ENCODE results near the gene TMEM165.
"Not testable (repeated sequence)": the region's sequence is repeated elsewhere in the genome, so short reads cannot be mapped to it uniquely, and the experiment has no call there.

Gene TMEM165, protein sequence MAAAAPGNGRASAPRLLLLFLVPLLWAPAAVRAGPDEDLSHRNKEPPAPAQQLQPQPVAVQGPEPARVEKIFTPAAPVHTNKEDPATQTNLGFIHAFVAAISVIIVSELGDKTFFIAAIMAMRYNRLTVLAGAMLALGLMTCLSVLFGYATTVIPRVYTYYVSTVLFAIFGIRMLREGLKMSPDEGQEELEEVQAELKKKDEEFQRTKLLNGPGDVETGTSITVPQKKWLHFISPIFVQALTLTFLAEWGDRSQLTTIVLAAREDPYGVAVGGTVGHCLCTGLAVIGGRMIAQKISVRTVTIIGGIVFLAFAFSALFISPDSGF

GRCh38 chr4:55395529-55396307 lies at the start of gene TMEM165:
TSS of gene TMEM165 (plus strand) at chr4:55395957. CDS start at chr4:55396190, 233 bp downstream.
- DNase-seq (ENCODE audit: low spot score): peak; percentile 94

DNA sequence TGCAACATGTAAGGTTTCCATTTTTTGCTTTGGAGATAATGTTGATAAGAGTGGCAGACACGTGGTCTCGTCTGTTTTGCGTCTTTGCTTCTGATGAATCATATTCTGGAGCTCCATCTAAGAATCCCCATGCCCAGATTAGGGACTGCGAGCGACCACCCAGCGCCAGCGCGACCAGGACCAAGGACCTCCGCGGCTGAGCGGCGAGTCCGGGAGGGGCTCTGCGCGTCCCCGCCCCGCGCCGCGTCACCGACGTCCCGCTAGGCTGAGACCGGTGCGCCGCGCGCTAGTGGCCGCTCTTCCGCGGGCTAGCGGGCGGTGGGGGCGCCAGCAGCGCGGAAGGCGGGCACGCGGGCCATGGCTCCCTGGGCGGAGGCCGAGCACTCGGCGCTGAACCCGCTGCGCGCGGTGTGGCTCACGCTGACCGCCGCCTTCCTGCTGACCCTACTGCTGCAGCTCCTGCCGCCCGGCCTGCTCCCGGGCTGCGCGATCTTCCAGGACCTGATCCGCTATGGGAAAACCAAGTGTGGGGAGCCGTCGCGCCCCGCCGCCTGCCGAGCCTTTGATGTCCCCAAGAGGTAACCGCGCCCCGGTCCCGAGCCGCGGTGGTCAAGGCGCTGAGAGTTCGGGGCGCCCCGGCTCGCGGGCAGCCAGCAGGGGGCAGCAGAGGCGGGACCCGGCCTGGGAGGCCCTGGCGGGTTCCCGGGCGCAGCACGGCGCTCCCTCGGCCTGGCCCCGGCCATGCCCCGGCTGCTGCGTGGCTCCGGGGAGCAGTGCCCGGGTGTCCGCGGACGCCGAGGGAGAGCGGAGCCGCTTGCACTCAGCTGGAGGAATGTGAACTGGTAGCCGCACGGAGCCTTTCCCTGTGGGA lies 49.5 kb upstream of the TMEM165 start, which contains the start of gene SRD5A3:
Gene SRD5A3 (plus strand): TSS at position 263 of the 871 bp plus-strand sequence. CDS start 95 bp downstream, at position 358.
- DNase-seq (ENCODE audit: low spot score): peak; percentile 87

DNA sequence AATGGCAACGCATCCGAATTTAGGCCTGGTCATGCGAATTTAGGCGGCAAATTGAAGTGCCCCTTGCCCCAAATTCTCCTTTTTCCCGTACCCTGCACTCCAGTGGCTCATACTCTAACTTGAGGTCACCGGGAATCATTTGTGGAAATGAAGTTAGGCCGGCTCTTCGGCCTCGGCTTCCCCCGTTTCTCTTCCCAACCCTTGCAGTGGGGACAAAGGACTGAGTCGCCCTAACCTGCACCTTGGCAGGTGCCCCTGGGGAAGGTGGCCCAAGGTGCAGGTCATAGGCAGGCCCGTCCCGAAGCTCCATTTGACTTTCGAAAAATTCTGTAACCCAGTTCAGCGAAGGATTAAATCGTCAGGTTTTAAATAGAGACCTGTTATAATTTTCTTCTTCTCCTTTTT lies 48.9 kb upstream of the TMEM165 start:
- no peak for DNase-seq (ENCODE audit: low spot score)

DNA sequence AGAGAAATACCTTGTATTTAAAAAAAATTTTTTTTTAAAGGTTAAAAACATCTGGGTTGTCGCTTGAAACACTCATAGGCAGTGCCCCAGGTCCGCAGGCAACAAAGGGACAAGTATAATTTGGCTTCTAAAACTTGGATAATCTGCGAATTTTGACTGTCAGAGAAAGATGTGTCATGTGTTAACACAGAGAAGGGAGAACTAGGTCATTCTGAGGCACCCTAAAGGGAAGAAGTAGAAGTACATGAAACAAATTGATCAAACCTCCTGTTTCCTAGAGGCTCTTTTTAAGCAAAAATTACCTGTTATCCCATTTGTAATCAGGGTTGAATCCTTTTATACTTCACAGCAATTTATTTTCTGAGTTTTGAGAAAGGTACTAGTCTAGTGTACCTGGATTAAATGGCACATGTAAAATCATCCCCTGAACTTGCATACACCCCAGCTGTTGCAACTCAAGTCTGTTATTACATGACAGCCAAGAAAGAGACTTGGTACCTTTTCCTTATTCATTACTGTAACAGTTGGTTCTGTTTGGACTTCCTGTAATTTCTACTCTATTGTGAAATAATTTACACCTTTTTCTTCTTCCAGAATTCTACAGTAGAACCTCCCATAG lies 48.0 kb upstream of the TMEM165 start:
- DNase-seq (ENCODE audit: low spot score): peak; percentile 25

GRCh38 chr4:55348466-55348865 lies 47.3 kb upstream of the TMEM165 start:
- DNase-seq (ENCODE audit: low spot score): no peak

DNA sequence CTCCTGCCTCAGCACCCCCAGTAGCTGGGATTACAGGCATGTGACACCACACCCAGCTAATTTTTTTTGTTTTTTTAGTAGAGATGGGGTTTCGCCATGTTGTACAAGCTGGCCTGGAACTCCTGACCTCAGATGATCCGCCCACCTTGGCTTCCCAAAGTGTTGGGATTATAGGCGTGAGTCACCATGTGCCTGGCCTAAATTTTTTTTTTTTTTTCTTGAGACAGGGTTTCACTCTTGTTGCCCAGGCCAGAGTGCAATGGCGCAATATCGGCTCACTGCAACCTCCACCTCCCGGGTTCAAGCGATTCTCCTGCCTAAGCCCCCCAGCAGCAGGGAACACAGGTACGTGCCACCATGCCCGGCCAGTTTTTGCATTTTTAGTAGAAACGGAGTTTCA lies 44.9 kb upstream of the TMEM165 start:
- DNase-seq (ENCODE audit: low spot score): not testable (repeated sequence)

- DNase-seq (ENCODE audit: low spot score): no peak
These were observed 43.9 kb upstream of the TMEM165 start for GRCh38 chr4:55351824-55352223.

DNA sequence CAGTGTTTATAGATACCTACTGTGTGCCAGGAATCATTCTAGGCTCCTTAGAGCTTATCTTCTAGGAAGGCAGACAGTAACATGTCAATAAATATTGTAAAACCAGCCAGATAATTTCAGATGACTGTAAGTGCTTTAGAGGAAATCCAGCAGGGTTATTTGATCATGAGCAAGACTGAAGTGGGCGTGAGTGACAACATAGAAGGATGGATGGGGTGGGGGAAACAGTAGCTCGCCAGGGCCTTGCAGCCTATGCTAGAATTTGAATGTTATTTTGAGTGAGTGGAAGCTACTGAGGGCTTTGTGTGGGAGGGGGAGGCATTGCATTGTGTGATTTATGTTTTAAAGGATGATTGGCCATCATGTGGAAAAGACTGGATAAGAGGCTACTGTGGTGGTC lies 43.0 kb upstream of the TMEM165 start:
- DNase-seq (ENCODE audit: low spot score): no peak

GRCh38 chr4:55353228-55353747 lies 42.5 kb upstream of the TMEM165 start:
- not testable (repeated sequence) for DNase-seq (ENCODE audit: low spot score)

GRCh38 chr4:55354648-55355047 lies 41.1 kb upstream of the TMEM165 start:
- no peak for DNase-seq (ENCODE audit: low spot score)

- no peak for DNase-seq (ENCODE audit: low spot score)
These were observed 40.2 kb upstream of the TMEM165 start for GRCh38 chr4:55355555-55355954.

DNA sequence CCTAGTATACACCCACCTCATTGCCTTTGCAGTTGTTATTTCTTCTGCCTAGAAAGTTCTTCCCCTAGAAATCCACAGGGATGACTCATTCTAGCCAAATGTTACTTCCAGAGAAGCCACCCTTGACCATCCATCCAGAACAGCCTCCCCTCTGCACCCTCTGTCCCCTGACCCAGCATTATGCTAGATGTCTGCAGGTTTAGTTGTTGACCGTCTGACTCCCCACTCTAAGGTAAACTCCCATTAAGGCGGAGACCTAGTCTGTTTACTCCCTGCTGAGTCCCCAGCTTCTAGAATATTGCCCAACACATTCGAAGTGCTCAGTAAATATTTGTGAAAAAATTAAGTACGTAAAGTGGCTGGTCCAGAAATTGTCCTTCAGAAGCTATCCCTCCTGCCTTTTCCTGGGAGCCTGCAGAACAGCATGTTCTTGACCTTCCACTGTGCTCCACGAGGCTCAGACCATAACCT lies 38.7 kb upstream of the TMEM165 start:
- no peak for DNase-seq (ENCODE audit: low spot score)

DNA sequence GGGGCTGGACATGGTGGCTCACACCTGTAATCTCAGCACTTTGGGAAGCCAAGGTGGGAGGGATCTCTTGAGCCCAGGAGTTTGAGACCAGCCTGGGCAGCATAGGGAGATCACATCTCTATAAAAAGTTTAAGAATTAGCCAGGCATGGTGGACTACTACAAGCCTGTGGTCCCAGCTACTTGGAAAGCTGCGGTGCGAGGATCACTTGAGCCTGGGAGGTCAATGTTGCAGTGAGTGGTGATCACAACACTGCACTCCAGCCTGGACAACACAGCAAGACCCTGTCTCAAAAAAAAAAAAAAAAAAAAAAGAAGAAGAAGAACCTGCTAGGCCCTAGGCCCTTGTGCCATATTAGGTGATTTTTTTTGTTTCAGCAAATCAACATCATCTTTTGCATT lies 37.5 kb upstream of the TMEM165 start:
- DNase-seq (ENCODE audit: low spot score): no peak

GRCh38 chr4:55358668-55359067 lies 37.1 kb upstream of the TMEM165 start:
- peak; percentile 50 for DNase-seq (ENCODE audit: low spot score)

GRCh38 chr4:55359397-55359916 lies 36.3 kb upstream of the TMEM165 start:
- no peak for DNase-seq (ENCODE audit: low spot score)

DNA sequence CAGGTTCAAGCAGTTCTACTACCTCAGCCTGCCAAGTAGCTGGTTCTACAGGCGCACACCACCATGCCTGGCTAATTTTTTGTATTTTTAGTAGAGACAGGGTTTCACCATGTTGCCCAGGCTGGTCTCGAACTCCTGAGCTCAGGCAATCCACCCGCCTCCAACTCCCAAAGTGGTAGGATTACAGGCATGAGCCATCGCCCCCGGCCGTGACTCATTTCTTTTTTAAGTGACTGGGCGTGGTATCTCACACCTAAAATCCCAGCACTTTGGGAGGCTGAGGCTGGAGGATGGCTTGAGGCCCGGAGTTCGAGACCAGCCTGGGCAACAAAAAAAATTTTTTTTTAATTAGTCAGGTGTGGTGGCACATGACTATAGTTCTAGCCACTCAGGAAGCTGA lies 32.8 kb upstream of the TMEM165 start:
- not testable (repeated sequence) for DNase-seq (ENCODE audit: low spot score)

DNA sequence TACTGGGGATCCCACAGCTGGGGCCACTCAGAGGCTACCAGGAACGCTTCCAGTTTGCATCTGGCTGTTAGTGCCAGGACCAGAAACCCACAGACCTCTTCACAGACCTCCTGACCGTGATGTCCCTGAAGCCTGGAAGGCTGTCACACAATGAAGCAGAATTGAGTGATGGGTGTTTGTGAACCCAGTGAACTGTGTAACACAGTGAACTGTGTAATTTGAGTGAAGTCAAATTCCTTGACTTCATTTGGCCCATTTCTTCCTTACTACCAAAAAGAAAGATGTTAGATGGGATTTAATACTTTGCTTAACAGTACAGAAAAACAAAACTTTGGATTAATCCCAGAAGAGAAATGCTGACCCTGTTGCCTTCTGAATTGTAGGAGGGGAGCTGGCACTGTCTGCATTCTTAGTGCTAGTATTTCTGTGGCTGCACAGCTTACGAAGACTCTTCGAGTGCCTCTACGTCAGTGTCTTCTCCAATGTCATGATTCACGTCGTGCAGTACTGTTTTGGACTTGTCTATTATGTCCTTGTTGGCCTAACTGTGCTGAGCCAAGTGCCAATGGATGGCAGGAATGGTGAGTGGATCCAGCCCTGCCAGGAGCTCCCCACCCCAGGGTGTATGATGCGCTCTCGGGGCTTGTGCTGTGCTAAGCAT lies 31.9 kb upstream of the TMEM165 start:
- DNase-seq (ENCODE audit: low spot score): no peak

- DNase-seq (ENCODE audit: low spot score): no peak
These were observed 30.9 kb upstream of the TMEM165 start for GRCh38 chr4:55364691-55365344.

DNA sequence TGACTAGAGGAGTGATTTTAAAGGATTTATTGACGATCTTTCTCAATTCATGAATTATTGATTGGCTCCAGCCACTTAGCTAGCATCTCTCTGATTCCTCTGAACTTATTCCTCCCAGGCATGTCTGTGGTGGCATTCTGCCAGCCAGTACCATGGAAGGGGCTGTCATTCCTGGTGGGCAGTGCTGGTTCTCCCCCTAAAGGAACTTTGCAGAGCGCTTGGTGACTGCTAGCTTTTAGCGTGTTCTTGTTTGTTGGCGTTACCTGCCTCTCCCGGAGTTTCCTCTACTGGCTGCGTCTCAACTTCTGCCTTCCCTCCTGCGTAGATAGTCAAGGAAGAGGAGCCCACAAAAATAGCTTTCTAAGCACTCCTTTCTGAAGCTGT lies 30.4 kb upstream of the TMEM165 start:
- DNase-seq (ENCODE audit: low spot score): no peak

GRCh38 chr4:55366621-55367020 lies 29.1 kb upstream of the TMEM165 start:
- no peak for DNase-seq (ENCODE audit: low spot score)
